ENCODE data around the gene ETV3. TPM values are rescaled to one million over a fixed set of nuclear protein-coding genes. Genes with fewer than 3 reads are reported as not detected.

The ETV3 gene
- total and polyA plus RNA-seq, 10 of the 15 experiments (the other 5 are each of a cell fraction or from before 2014, with no cell fraction given), result 1.7 to 13.8 (median 7.2) TPM

DNA sequence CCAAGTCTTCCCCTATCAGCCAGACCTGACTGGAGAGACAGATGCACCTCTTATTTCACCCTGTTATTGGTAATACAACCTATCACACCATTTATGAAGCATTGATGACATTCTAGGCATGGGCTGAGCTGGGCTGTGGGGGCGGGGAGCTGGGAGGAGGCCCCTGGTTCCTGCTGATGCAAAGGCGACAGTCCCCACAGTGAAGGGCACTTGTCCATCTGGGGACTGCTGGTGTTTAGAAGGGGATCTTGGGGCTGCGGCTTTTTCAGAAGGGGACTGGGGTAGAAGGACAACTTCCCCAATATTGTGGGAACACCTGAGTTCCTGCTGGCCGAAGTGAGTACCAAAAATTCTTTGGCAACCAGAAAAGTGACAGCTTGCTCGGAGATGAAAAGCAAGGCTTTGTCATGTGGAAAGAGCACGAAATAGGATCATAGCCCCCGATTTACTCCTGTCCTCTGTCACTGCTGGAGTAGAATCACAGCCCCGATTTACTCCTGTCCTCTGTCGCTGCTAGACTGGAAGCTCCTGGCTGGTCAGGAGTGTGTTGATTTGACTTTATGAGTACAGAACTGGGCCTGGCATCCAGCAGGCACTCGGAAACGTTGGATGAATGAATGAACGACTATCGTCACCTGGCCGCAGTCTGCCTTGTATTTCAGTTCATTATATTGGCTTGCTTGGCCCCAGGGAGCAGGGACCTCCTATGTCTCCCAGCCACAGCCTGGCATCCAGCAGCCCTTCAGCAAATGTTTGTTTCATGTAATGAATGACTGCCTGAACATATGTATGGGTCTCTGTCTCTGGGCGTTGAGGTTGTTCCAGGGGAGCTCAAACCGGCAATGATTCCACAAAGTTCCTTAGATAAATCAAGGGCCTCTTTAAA is 22.1 kb downstream of the ETV3 start:
- TF ChIP-seq STAT3 (IDR thresholded peaks at IDR 0.05; ENCODE audit: low read depth, low read length) (no peak), ESRRA (IDR thresholded peaks at IDR 0.05; ENCODE audit: low read length) (no peak), MYB (IDR thresholded peaks at IDR 0.05; ENCODE audit: borderline replicate concordance, low read depth, low read length) (no peak), KDM1A (IDR thresholded peaks at IDR 0.05; ENCODE audit: borderline replicate concordance) (no peak), EGR1 (IDR thresholded peaks at IDR 0.05; ENCODE audit: borderline replicate concordance in 1 of 2, low read depth in 2 of 2, low read length in 2 of 2) (no peak), IKZF2 (IDR thresholded peaks at IDR 0.05) (no peak)
- BruUV-seq (replicated peaks), result no TSS peak
- RAD21 ChIA-PET (ENCODE audit: unreplicated experiment), result interaction anchor here (0.6 to 1.0 kb wide), 3 partner anchors 9 to 28 kb away, joined by 3 read pairs; no protein-coding TSS in a partner anchor
- H3K9me3 ChIP-seq (replicated peaks; ENCODE audit: control insufficient read depth, insufficient read depth, low read length), result no peaks in the 10 kb centered on the region
- H3K9ac ChIP-seq (ENCODE audit: control insufficient read depth, insufficient read depth, low read length), result no peak overlapping the region
- H3K36me3 ChIP-seq (ENCODE audit: control insufficient read depth in 2 of 2, insufficient read depth in 2 of 2, low read length in 1 of 2), result no peaks in the 10 kb centered on the region
- DNase-seq (ENCODE audit: low read depth, low spot score), result no peak
- 46% methylated on average over 16 of the region's 16 CpGs for WGBS (ENCODE audit: insufficient coverage, insufficient replicate concordance, low lambda C conversion rate, missing lambda C conversion rate)
- no peaks in the 10 kb centered on the region for H3K79me2 ChIP-seq (ENCODE audit: control insufficient read depth, insufficient read depth, low read length)
- POLR2A ChIA-PET, result interaction anchor here (0.5 to 1.7 kb wide), 5 partner anchors 10 to 53 kb away, joined by 3 to 4 read pairs (median 4); no protein-coding TSS in a partner anchor
- FAIRE-seq, result no peak
- H3K27ac ChIP-seq (ENCODE audit: control insufficient read depth, insufficient read depth), result no peak overlapping the region
- H3K27me3 ChIP-seq (replicated peaks in 1 of 2; ENCODE audit: control insufficient read depth in 2 of 2, insufficient read depth in 2 of 2, low read length in 1 of 2), result 0 out of 4 replicates have a peak, but pooled peaks cover 0 to 2% of the 10 kb centered on the region in 2 experiments
- H3K4me1 ChIP-seq (ENCODE audit: control insufficient read depth, insufficient read depth, low read length), result peaks cover 18% of the 10 kb centered on the region
- in situ Hi-C loops (cut with MboI), result no loop called here
- no peak overlapping the region for H2AFZ ChIP-seq (ENCODE audit: control insufficient read depth, low read depth, low read length)
- CTCF ChIA-PET, result interaction anchor here (1.9 kb wide), 1 partner anchor 26 kb away, joined by 11 read pairs; no protein-coding TSS in a partner anchor
- no peak overlapping the region for H3K4me2 ChIP-seq (ENCODE audit: control insufficient read depth, insufficient read depth)
- ATAC-seq, result no peak
- SMC1A ChIA-PET (ENCODE audit: uncharacterized antibody, unreplicated experiment), result interaction anchor here (0.6 to 1.5 kb wide), 3 partner anchors 20 to 42 kb away, joined by 3 to 5 read pairs (median 5); no protein-coding TSS in a partner anchor
- no peaks in the 10 kb centered on the region for H4K20me1 ChIP-seq (ENCODE audit: control insufficient read depth, insufficient read depth)
- intact Hi-C loops (cut with micrococcal nuclease; ENCODE audit: unreplicated experiment), result no loop called here
- H3K4me3 ChIP-seq, result no peak overlapping the region

All from GM12878 (cell line).